B cell (primary cell): ENCODE results near the gene GPR180. TPM values are rescaled to one million over a fixed set of nuclear protein-coding genes. Genes with fewer than 3 reads are reported as not detected.

Source experiments
- ATAC-seq: fragments of 200-7000 bp; cut with Tn5 transposase; one replicate; pipeline ENCODE4 v1.10.0; 2021; ENCODE audit warnings: low read depth, mild to moderate bottlenecking, moderate number of reproducible peaks, moderate library complexity
- CTCF ChIA-PET: fragments of 350-600 bp; sonication (Branson Sonifier 250); formaldehyde crosslinking; loops from one replicate; lab custom pipeline; 2021; ENCODE audit warnings: antibody characterized with exemption, inconsistent platforms; lab: Charles Lee
- POLR2A ChIA-PET: fragments of 350-600 bp; sonication (Branson Sonifier 250); formaldehyde crosslinking; loops from one replicate; lab custom pipeline; 2021; ENCODE audit warnings: antibody characterized with exemption; lab: Charles Lee
- DNase-seq: peaks from one replicate; pipeline ENCODE4 v3.0.0; 2013
- H2AFZ ChIP-seq: 2 replicates; pipeline ENCODE4 v1.6.1; 2012; ENCODE audit warnings: mild to moderate bottlenecking, low read depth, low read length; ENCODE audit not compliant: insufficient read depth, poor library complexity, severe bottlenecking
- H3K27ac ChIP-seq, 2 donors: 1 replicate in 1 of 2; 2 replicates in 1 of 2; pipeline ENCODE4 v1.5.1; 2012 to 2013; ENCODE audit warnings: low read length in 2 of 2, mild to moderate bottlenecking in 2 of 2, moderate library complexity in 1 of 2
- H3K27me3 ChIP-seq, 4 experiments: fragments of 200-600 bp in 1 of 4; sonication (generic) in 1 of 4; replicated peaks in 1 of 4; 1 replicate in 2 of 4; 2 replicates in 2 of 4; pipeline versions ENCODE4 v1.6.1 to v1.7.0; 2013 to 2016; ENCODE audit warnings: low read length in 3 of 4, mild to moderate bottlenecking in 2 of 4, mixed read lengths in 1 of 4, moderate library complexity in 1 of 4; ENCODE audit not compliant: insufficient read depth in 4 of 4, control insufficient read depth in 3 of 4; ENCODE audit errors: control extremely low read depth in 1 of 4
- H3K36me3 ChIP-seq, 2 experiments: replicated peaks in 1 of 2; 1 replicate in 1 of 2; 2 replicates in 1 of 2; pipeline versions ENCODE4 v1.6.1 to v1.7.1; 2013; ENCODE audit warnings: low read length in 1 of 2; ENCODE audit not compliant: insufficient read depth in 2 of 2, control insufficient read depth in 1 of 2; ENCODE audit errors: control extremely low read depth in 1 of 2, extremely low read depth in 1 of 2
- H3K4me1 ChIP-seq, 2 donors: fragments of 200-600 bp in 1 of 2; sonication (generic) in 1 of 2; 1 replicate in 1 of 2; 2 replicates in 1 of 2; pipeline versions ENCODE4 v1.5.1 to v1.6.1; 2013 to 2017; ENCODE audit warnings: low read length in 2 of 2; ENCODE audit not compliant: control insufficient read depth in 2 of 2, insufficient read depth in 2 of 2
- H3K4me2 ChIP-seq: replicated peaks from 2 replicates; pipeline ENCODE3; 2012; ENCODE audit warnings: mild to moderate bottlenecking, low read depth, low read length; ENCODE audit not compliant: poor library complexity, severe bottlenecking
- H3K4me3 ChIP-seq, 5 experiments: fragments of 200-600 bp in 1 of 5; sonication (generic) in 1 of 5; 1 replicate in 3 of 5; 2 replicates in 2 of 5; pipeline versions ENCODE4 v1.5.1 to v1.7.0; 2011 to 2016; ENCODE audit warnings: low read length in 4 of 5, mild to moderate bottlenecking in 4 of 5, low read depth in 2 of 5, control low read depth in 1 of 5, moderate library complexity in 1 of 5; ENCODE audit not compliant: insufficient read depth in 1 of 5; ENCODE audit errors: control extremely low read depth in 1 of 5, extremely low read depth in 1 of 5
- H3K79me2 ChIP-seq: fragments of 200-600 bp; sonication (generic); one replicate; pipeline ENCODE4 v1.6.0; 2016; ENCODE audit warnings: low read length; ENCODE audit not compliant: control insufficient read depth, insufficient read depth
- H3K9ac ChIP-seq: fragments of 200-600 bp; sonication (generic); 2 replicates; pipeline ENCODE4 v1.6.1; 2017; ENCODE audit warnings: mild to moderate bottlenecking, low read length, moderate library complexity
- H3K9me3 ChIP-seq, 3 donors: one replicate each; pipeline versions ENCODE4 v1.6.1 to v1.7.1; 2013; ENCODE audit warnings: low read length in 2 of 3; ENCODE audit not compliant: control insufficient read depth in 2 of 3, insufficient read depth in 1 of 3; ENCODE audit errors: control extremely low read depth in 1 of 3
- H4K20me1 ChIP-seq: 2 replicates; pipeline ENCODE4 v1.6.0; 2012; ENCODE audit warnings: mild to moderate bottlenecking, low read length; ENCODE audit not compliant: insufficient read depth, control insufficient read depth, poor library complexity, severe bottlenecking
- H3K27ac Mint-ChIP-seq: one replicate; pipeline ENCODE4 v1.8.0; 2021; ENCODE audit warnings: mixed read lengths
- H3K27me3 Mint-ChIP-seq: one replicate; pipeline ENCODE4 v1.8.0; 2021; ENCODE audit warnings: mixed read lengths
- H3K4me1 Mint-ChIP-seq: one replicate; pipeline ENCODE4 v1.8.0; 2021; ENCODE audit warnings: mixed read lengths
- H3K4me3 Mint-ChIP-seq: one replicate; pipeline ENCODE4 v1.8.0; 2021; ENCODE audit warnings: mixed read lengths
- H3K9me3 Mint-ChIP-seq: one replicate; pipeline ENCODE4 v1.8.0; 2022; ENCODE audit warnings: mixed read lengths; ENCODE audit not compliant: insufficient read depth
- CTCF ChIP-seq: fragments of 200-600 bp; IDR thresholded peaks from one replicate; pipeline ENCODE4 v1.8.0; 2022; ENCODE audit warnings: antibody characterized with exemption, mild to moderate bottlenecking
- EZH2 ChIP-seq: IDR thresholded peaks from 2 replicates; pipeline ENCODE4 v1.6.1; 2012; ENCODE audit warnings: borderline replicate concordance, low read depth, mild to moderate bottlenecking, moderate library complexity, low read length; ENCODE audit not compliant: insufficient read depth, poor library complexity, severe bottlenecking
- WGBS: methylation state at CpG from one replicate; pipeline ENCODE4 v1.1.5; 2013; ENCODE audit warnings: missing lambda C conversion rate; ENCODE audit not compliant: insufficient coverage; 5-methylcytosine and 5-hydroxymethylcytosine counted together
- intact Hi-C: fragments of 100-400 bp; cut with micrococcal nuclease; formaldehyde crosslinking; loops from one replicate; pipeline ENCODE4 v1.10.0; 2022
- polyA plus RNA-seq: library from polyadenylated mRNA; depleted of rRNA; stranded (reverse); fragments of >200 nt; gene quantifications from 2 replicates; pipeline ENCODE4 v1.2.3, GENCODE V29; 2012
- total RNA-seq, 2 donors: library from RNA; stranded (reverse); fragments of 120-200 nt in 1 of 2; gene quantifications; 1 replicate in 1 of 2; 2 replicates in 1 of 2; pipeline versions ENCODE4 v1.2.3 to v1.2.4, GENCODE V29; 2013 to 2022

The GPR180 gene
- total and polyA plus RNA-seq, 2 donors (not counting 1 experiment from before 2014, with no cell fraction given) = 1.2 to 4.7 TPM

DNA sequence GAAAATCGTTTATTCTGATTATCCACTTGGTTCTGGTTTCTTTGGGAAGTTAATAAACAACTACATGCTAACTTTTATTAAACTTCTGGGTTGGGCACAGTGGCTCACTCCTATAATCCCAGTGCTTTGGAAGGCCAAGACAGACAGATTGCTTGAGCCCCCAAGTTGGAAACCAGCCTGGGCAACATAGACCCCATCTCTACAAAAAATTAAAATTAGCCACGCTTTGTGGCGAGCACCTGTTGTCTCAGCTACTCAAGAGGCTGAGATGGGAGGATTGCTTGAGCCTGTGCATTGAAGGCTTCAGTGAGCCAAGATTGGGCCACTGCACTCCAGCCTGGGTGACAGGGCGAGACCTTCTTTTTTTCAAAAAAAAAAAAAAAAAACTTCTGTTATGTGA lies 21.7 kb downstream of the GPR180 start:
- CTCF ChIA-PET = interaction anchor here (11.2 kb wide), 1 partner anchor 189 kb away, joined by 366 read pairs; no protein-coding TSS in a partner anchor
- TF ChIP-seq CTCF = no peak
- no peak for TF ChIP-seq EZH2
- Histone ChIP-seq H3K27me3 (no peaks in the 10 kb centered on the region), H3K9me3 (no peaks in the 10 kb centered on the region), H3K9ac (no peak overlapping the region), H3K4me1 (no peaks in the 10 kb centered on the region), H3K4me2 (no peak overlapping the region), H3K4me3 (no peak overlapping the region), H3K27ac (no peak overlapping the region), H3K36me3 (peaks cover 3 to 18% of the 10 kb centered on the region in 2 experiments), H3K79me2 (no peaks in the 10 kb centered on the region), H4K20me1 (no peaks in the 10 kb centered on the region), H2AFZ (no peak overlapping the region)
- no CpG with 5 or more reads among the region's 4 CpGs for WGBS
- H3K9me3 Mint-ChIP-seq = no peaks in the 10 kb centered on the region
- H3K27ac Mint-ChIP-seq = no peak overlapping the region
- DNase-seq = no peak
- intact Hi-C loops = no loop called here
- no peaks in the 10 kb centered on the region for H3K27me3 Mint-ChIP-seq
- no peak for ATAC-seq
- POLR2A ChIA-PET = no interaction called here
- no peaks in the 10 kb centered on the region for H3K4me1 Mint-ChIP-seq
- H3K4me3 Mint-ChIP-seq = no peak overlapping the region

DNA sequence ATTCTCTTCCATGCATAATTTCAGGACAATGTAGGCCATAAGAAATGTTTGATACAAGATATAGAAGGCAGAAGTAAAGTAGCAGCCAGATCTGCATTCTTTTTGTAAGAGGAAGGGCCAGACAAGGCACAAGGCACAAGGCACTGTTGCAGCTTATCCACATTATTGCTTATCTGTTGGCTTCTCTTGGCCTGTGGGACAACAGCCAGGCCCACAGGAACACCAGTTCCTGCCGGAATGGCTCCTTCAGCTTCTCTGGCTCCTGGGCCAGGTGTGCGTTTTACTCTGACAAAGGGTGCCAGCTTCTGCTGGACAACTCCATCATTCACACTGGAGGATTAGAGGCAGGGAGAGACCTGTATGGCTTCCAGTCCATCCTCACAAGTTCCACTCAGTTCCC lies 29.2 kb downstream of the GPR180 start:
- Histone ChIP-seq H4K20me1 (no peaks in the 10 kb centered on the region), H3K4me1 (no peaks in the 10 kb centered on the region), H3K4me2 (no peak overlapping the region), H3K27ac (no peak overlapping the region), H3K9me3 (no peaks in the 10 kb centered on the region), H3K27me3 (no peaks in the 10 kb centered on the region), H2AFZ (no peak overlapping the region), H3K4me3 (no peak overlapping the region), H3K36me3 (peaks cover 0 to 2% of the 10 kb centered on the region in 2 experiments), H3K79me2 (no peaks in the 10 kb centered on the region), H3K9ac (no peak overlapping the region)
- Mint-ChIP-seq H3K27ac (no peak overlapping the region), H3K4me3 (no peak overlapping the region), H3K4me1 (no peaks in the 10 kb centered on the region), H3K9me3 (no peaks in the 10 kb centered on the region), H3K27me3 (no peaks in the 10 kb centered on the region)
- ChIA-PET CTCF (interaction anchor here (1.4 to 2.2 kb wide), 2 partner anchors 13 to 195 kb away, joined by 4 to 5 read pairs; no protein-coding TSS in a partner anchor), POLR2A (no interaction called here)
- no peak for TF ChIP-seq EZH2
- no peak for TF ChIP-seq CTCF
- WGBS = 95% methylated on average over 2 of the region's 2 CpGs
- ATAC-seq = no peak
- intact Hi-C loops = no loop called here
- no peak for DNase-seq
